ENCODE results near the gene KRTAP10-7. TPM values are rescaled to one million over a fixed set of nuclear protein-coding genes. Genes with fewer than 3 reads are reported as not detected.

KRTAP10-7 gene
- total RNA-seq, 1 experiment from 2014 or later: not detected

DNA sequence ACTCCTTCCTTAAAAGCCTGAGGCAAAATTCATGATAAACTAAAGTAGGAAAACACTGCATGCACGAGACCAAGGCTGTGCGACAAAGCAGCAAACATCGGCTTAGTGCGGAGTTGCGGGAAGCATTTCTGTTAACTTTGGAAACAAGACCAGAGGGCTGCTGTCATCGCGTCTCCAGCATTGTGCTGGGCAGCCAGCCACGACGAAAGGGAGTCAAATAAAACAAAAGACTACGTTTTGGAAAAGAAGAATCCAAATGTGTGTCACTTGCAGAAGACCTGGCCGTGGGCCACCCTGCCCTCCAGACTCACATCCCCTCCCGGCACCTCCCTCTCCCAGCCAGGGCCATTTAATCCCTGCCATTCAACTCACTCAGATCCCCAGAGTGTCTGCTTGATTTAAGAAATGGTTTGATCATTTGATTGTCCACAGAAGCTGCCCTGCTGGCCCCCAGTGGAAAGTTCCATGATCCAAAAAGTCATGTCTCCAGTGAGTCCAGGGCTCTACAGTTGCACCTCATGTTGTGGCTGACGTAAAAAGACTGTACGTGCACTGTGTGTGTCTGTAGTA lies 43.4 kb downstream of the KRTAP10-7 start:
- H3K4me3 Mint-ChIP-seq: no peak overlapping the region
- Histone ChIP-seq H3K9ac (ENCODE audit: extremely low read depth, insufficient read length, low read length) (no peak overlapping the region), H3K27ac (ENCODE audit: insufficient read length, low read depth, low read length) (no peak overlapping the region), H3K4me1 (ENCODE audit: insufficient read depth, low read length) (no peaks in the 10 kb centered on the region), H2BK5ac (ENCODE audit: insufficient read length, low read length) (no peak overlapping the region), H2AFZ (ENCODE audit: low read length) (no peak overlapping the region), H2BK12ac (ENCODE audit: insufficient read length, low read depth, low read length) (no peak overlapping the region), H3K23ac (ENCODE audit: insufficient read length, low read depth, low read length) (no peak overlapping the region), H2BK20ac (ENCODE audit: low read depth, low read length, poor library complexity, severe bottlenecking) (no peak overlapping the region), H3K18ac (ENCODE audit: insufficient read length, low read depth, low read length) (no peak overlapping the region), H3K9me3 (ENCODE audit: control insufficient read depth, low read depth, low read length) (no peaks in the 10 kb centered on the region), H3K79me2 (ENCODE audit: insufficient read depth, low read length) (no peaks in the 10 kb centered on the region), H3K4ac (ENCODE audit: low read depth, low read length) (no peak overlapping the region), H4K5ac (ENCODE audit: insufficient read length, low read depth, low read length) (no peak overlapping the region), H4K91ac (ENCODE audit: insufficient read length, low read depth, low read length) (no peak overlapping the region), H3K23me2 (ENCODE audit: insufficient read length, low read depth, low read length, poor library complexity, severe bottlenecking) (peaks cover 2% of the 10 kb centered on the region), H3K4me2 (ENCODE audit: insufficient read depth, insufficient read length, low read length) (no peak overlapping the region), H4K20me1 (ENCODE audit: control insufficient read depth, insufficient read depth, insufficient read length) (no peaks in the 10 kb centered on the region), H2BK15ac (ENCODE audit: low read depth, low read length) (no peak overlapping the region), H3K79me1 (ENCODE audit: insufficient read depth, low read depth, low read length, poor library complexity, severe bottlenecking) (no peaks in the 10 kb centered on the region), H3T11ph (ENCODE audit: low read length) (no peak overlapping the region), H3K27me3 (ENCODE audit: insufficient read depth, low read length) (no peaks in the 10 kb centered on the region), H3K14ac (ENCODE audit: insufficient read depth, low read length) (no peak overlapping the region), H2BK120ac (ENCODE audit: low read depth, low read length, poor library complexity, severe bottlenecking) (no peak overlapping the region), H2AK5ac (ENCODE audit: insufficient read length, low read length) (no peak overlapping the region), H3K56ac (ENCODE audit: insufficient read length, low read depth, low read length) (no peak overlapping the region), H4K8ac (replicated peaks; ENCODE audit: insufficient read length, low read depth, low read length) (no peak overlapping the region)
- peaks cover 13 to 14% of the 10 kb centered on the region in 2 experiments for H3K4me1 Mint-ChIP-seq
- H3K27me3 Mint-ChIP-seq (ENCODE audit: low read depth): peaks cover 8% of the 10 kb centered on the region
- peaks cover 22 to 25% of the 10 kb centered on the region in 2 experiments for H3K9me3 Mint-ChIP-seq
- DNase-seq: no peak
- no peak for TF ChIP-seq CTCF (conservative IDR thresholded peaks at IDR 0.05)
- no peak overlapping the region for H3K27ac Mint-ChIP-seq
- H3K36me3 Mint-ChIP-seq (ENCODE audit: insufficient read depth in 1 of 3, low read depth in 3 of 3): peaks cover 9 to 20% (median 16%) of the 10 kb centered on the region in 3 experiments
- WGBS (ENCODE audit: extremely low coverage, insufficient read length, low lambda C conversion rate): no CpG with 5 or more reads among the region's 14 CpGs

Data from H9 (cell line).